Pancreas (tissue), 10 donors: ENCODE data around the gene PDE10A. TPM values are rescaled to one million over a fixed set of nuclear protein-coding genes. Genes with fewer than 3 reads are reported as not detected.

Source experiments
- ATAC-seq, 4 donors: fragments of 200-7000 bp; cut with Tn5 transposase; one replicate each; pipeline versions ENCODE4 v1.8.0 to v1.9.1; 2020; ENCODE audit warnings: mild to moderate bottlenecking in 4 of 4, moderate library complexity in 4 of 4
- DNase-seq, 6 donors: peaks; one replicate each; pipeline ENCODE4 v3.0.0-alpha.2; 2020
- FAIRE-seq: peaks from 2 replicates; lab custom pipeline; 2012; peaks lifted over from hg19 to GRCh38; lab: Jason Lieb, UNC
- H3K27ac ChIP-seq, 4 donors: fragments of 200-600 bp; sonication (generic); 1 replicate in 3 of 4; 2 replicates in 1 of 4; pipeline versions ENCODE4 v1.5.0 to v1.8.0; 2020
- H3K27me3 ChIP-seq, 4 donors: fragments of 200-600 bp; one replicate each; pipeline ENCODE4 v1.8.0; 2021
- H3K36me3 ChIP-seq, 3 donors: fragments of 200-600 bp; sonication (generic) in 1 of 3; one replicate each; pipeline versions ENCODE4 v1.5.0 to v1.8.0; 2020 to 2021
- H3K4me1 ChIP-seq, 3 donors: fragments of 200-600 bp; one replicate each; pipeline ENCODE4 v1.8.0; 2021
- H3K4me3 ChIP-seq, 4 donors: fragments of 200-600 bp; sonication (generic) in 2 of 4; one replicate each; pipeline versions ENCODE4 v1.5.0 to v1.8.0; 2020 to 2021
- H3K9me3 ChIP-seq, 4 donors: fragments of 200-600 bp; one replicate each; pipeline ENCODE4 v1.8.0; 2021
- WGBS, 2 donors: extraction: QIAGEN DNeasy Blood & Tissue Kit; methylation state at CpG; one replicate each; pipeline ENCODE4 v1.1.7; 2013; 5-methylcytosine and 5-hydroxymethylcytosine counted together
- intact Hi-C, 3 donors: fragments of 100-400 bp; cut with DNase I; formaldehyde crosslinking; loops; one replicate each; pipeline versions ENCODE4 v1.11.1 to v1.14.2; 2022
- polyA plus RNA-seq, 2 donors: library from polyadenylated mRNA; stranded (reverse); fragments of 200-250 nt; gene quantifications; one replicate each; pipeline ENCODE4 v1.2.3, GENCODE V29; 2013
- total RNA-seq, 6 donors: library from RNA; stranded (reverse); fragmentation: NEBNext Ultra II Directional in 4 of 6; extraction: Animal tissue kit (Norgen Biotek cat#: 25700) in 4 of 6; gene quantifications; one replicate each; pipeline versions ENCODE4 v1.2.1 to v1.2.4, GENCODE V29; 2021 to 2023
- TF ChIP-seq, protein P1 (sequence below), 4 donors: fragments of 200-600 bp; sonication (generic) in 3 of 4; IDR thresholded peaks; one replicate each; pipeline versions ENCODE4 v1.5.0 to v1.8.0; 2021; ENCODE audit warnings: antibody characterized with exemption in 4 of 4
- donor health status: healthy with polysubstance abuse.
- donor health status: DM: no; HTN: no; CAD: no; lungs with moderate emphysema.
- donor health status: DM: no; HTN: no; CAD: no.
- donor health status: control.
- donor health status: control.
- donor health status: Bipolar disorder and iron deficiency.
- donor health status: DM: yes; HTN: yes; CAD: no.
- donor health status: DM: no; HTN: no; CAD: no.
- donor health status: DM: no; HTN: no; CAD: no.
- donor health status: DM: yes; HTN: yes; CAD: no.

The PDE10A gene
- total and polyA plus RNA-seq, 8 donors: 0.83 to 5.7 (median 2.7) TPM

DNA sequence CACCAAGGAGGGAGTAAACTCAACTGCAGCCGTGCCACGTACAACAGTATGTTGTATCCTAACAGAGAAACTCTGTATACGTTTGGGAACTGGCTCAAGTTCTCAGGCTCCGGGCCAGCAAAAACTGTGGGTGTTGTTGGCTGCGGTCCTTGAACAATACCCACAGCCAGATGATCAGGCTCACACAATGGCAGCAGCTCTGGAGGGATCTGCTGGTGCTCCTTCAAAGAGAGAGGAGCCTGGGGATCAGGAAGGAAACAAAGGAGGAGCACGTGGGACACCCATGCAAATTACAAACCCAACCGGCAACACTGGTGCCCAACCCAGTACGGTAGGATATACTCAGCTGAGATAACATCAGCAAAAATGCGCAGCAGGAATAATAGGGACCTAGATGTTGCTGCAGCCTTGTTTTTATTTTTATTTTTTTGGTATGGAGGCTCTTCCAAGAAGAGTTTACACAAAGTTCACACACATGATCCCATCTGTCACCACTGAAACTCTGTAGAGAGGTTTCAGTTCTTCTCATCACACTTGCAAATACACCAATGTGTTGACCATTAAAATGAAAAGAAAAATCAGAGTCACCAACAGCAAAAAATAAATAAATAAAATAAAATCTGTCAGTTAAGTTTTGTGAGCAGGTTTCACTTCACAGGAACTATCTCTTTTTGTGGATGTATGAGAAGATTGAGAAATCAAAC lies 41.2 kb upstream of the PDE10A start:
- ATAC-seq: no peak
- Histone ChIP-seq H3K27me3 (peaks cover 0 to under 1% (median 0%) of the 10 kb centered on the region in 4 donors), H3K36me3 (no peaks in the 10 kb centered on the region), H3K9me3 (no peaks in the 10 kb centered on the region), H3K27ac (no peak overlapping the region), H3K4me3 (no peak overlapping the region), H3K4me1 (no peaks in the 10 kb centered on the region)
- TF ChIP-seq, protein P1, sequence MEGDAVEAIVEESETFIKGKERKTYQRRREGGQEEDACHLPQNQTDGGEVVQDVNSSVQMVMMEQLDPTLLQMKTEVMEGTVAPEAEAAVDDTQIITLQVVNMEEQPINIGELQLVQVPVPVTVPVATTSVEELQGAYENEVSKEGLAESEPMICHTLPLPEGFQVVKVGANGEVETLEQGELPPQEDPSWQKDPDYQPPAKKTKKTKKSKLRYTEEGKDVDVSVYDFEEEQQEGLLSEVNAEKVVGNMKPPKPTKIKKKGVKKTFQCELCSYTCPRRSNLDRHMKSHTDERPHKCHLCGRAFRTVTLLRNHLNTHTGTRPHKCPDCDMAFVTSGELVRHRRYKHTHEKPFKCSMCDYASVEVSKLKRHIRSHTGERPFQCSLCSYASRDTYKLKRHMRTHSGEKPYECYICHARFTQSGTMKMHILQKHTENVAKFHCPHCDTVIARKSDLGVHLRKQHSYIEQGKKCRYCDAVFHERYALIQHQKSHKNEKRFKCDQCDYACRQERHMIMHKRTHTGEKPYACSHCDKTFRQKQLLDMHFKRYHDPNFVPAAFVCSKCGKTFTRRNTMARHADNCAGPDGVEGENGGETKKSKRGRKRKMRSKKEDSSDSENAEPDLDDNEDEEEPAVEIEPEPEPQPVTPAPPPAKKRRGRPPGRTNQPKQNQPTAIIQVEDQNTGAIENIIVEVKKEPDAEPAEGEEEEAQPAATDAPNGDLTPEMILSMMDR (IDR thresholded peaks at IDR 0.05): no peak
- no peak for DNase-seq
- WGBS, 2 donors: 41 to 50% methylated on average over 9 of the region's 9 CpGs
- no peak for FAIRE-seq
- intact Hi-C loops: no loop called here

DNA sequence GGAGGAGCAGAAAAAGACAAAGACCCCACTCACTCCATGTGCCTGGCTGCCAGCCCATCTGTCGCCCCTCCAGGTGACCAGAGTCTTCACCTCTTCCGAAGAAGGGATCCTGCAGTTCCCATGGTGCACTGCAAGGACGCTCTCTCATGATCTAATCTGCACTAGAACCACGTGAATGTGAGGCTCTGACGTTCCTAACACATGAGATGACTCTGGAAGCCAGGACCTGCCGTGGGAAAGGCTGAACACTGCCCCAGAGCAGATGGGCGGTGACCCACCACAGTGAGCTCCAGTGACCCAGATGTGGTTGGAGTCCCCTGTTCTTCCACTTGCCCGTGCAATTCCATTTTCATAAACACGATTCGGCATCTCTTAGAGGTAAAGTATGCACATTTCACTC lies 39.6 kb upstream of the PDE10A start:
- intact Hi-C loops: no loop called here
- no peaks in the 10 kb centered on the region for H3K36me3 ChIP-seq
- H3K27ac ChIP-seq: no peak overlapping the region
- no peaks in the 10 kb centered on the region for H3K9me3 ChIP-seq
- ATAC-seq (no peak), FAIRE-seq (no peak), DNase-seq (no peak)
- TF ChIP-seq, protein P1 (IDR thresholded peaks at IDR 0.05): no peak
- H3K4me3 ChIP-seq: no peak overlapping the region
- WGBS, 2 donors: 59 to 68% methylated on average over 10 of the region's 10 CpGs
- H3K27me3 ChIP-seq: peaks cover 0 to 5% (median 0%) of the 10 kb centered on the region in 4 donors
- H3K4me1 ChIP-seq: no peaks in the 10 kb centered on the region

DNA sequence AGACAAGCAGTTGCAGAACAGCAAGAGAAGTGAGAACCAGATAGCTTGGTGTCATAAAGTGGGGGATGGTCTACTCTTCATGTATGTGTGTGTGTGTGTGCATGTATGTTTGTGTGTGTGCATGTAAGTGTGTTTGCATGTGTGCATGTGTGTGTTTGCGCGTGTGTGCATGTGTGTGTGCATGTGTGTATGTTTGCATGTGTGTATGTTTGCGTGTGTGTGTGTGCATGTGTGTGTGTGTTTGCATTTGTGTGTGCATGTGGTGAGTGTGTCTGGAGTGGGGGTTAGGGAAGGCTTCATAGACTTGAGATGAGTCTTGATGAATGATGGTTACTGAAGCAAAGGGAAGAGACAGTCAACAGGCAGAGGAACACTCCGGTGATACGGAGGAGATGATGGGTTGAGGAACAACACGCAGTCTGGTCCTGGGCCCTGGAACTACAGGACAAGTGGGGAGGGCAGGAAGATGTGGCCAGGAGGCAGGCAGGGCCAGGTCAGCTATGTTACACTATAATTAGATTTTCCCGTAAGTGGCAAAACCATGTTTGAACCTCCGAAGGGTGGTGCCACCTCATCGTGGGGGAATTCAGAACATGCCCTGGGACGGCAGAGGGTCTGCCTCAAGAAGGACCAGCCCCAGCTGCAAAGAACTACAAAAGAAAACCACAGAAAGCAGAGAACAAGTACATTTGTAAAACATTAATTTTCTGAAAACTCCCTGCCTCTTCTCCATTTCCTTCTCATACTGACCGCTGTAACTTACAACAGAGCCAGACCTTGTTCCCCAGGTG lies 38.7 kb upstream of the PDE10A start:
- no peak for ATAC-seq
- H3K9me3 ChIP-seq: no peaks in the 10 kb centered on the region
- FAIRE-seq: no peak
- H3K4me3 ChIP-seq: no peak overlapping the region
- TF ChIP-seq, protein P1 (IDR thresholded peaks at IDR 0.05): no peak
- H3K27me3 ChIP-seq: peaks cover 0 to 5% (median 0%) of the 10 kb centered on the region in 4 donors
- DNase-seq: no peak
- 74 to 84% methylated on average over 11 of the region's 11 CpGs for WGBS, 2 donors
- H3K27ac ChIP-seq: no peak overlapping the region
- H3K36me3 ChIP-seq: no peaks in the 10 kb centered on the region
- no peaks in the 10 kb centered on the region for H3K4me1 ChIP-seq
- intact Hi-C loops: no loop called here

DNA sequence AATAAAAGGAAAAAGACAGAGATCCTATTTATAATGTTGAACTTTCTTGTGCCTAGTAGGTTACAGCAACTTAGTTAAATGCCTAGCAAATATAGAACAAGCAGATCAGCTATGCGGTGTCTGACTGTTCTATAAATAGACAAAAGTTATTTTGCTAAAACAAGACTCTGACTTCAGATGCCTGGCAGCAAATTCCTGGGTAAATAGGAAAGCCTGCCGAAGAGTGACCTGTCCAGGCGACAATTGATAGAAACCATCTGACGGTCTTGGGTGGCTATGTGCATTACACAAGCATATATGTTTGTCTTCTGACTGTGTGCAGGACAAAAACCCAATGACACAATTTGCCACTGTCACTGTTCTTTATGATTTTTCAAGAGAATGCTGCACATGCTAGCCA lies 38.0 kb upstream of the PDE10A start:
- TF ChIP-seq, protein P1 (IDR thresholded peaks at IDR 0.05): no peak
- Histone ChIP-seq H3K27ac (no peak overlapping the region), H3K9me3 (no peaks in the 10 kb centered on the region), H3K4me3 (no peak overlapping the region), H3K27me3 (peaks cover 0 to 5% (median 0%) of the 10 kb centered on the region in 4 donors), H3K36me3 (no peaks in the 10 kb centered on the region), H3K4me1 (no peaks in the 10 kb centered on the region)
- intact Hi-C loops: no loop called here
- ATAC-seq (no peak), DNase-seq (no peak), FAIRE-seq (no peak)
- WGBS, 2 donors: 37 to 42% methylated on average over 4 of the region's 4 CpGs

DNA sequence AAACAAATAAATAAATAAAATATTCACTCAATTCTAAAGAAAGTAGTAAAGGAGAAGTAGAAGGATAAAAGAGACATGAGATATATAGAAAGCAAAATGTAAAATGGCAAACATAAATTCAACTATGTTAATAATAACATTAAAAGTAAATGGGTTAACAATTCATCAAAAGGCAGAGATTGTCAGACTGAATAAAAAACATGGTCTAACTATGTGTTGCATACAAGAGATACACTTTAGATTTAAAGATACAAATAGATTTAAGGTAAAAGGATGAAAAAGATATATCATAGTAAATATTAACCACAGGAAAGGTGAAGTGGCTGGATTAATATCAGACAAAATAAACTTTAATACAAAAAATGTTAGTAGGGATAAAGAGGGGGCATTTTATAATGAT lies 35.8 kb upstream of the PDE10A start:
- Histone ChIP-seq H3K4me1 (no peaks in the 10 kb centered on the region), H3K4me3 (no peak overlapping the region), H3K27ac (no peak overlapping the region), H3K9me3 (no peaks in the 10 kb centered on the region), H3K36me3 (no peaks in the 10 kb centered on the region), H3K27me3 (peaks cover 0 to 5% (median 2%) of the 10 kb centered on the region in 4 donors)
- FAIRE-seq (no peak), DNase-seq (no peak), ATAC-seq (no peak)
- intact Hi-C loops: no loop called here
- TF ChIP-seq, protein P1 (IDR thresholded peaks at IDR 0.05): no peak
